ENCODE data around the gene RGL4.

Gene RGL4

DNA sequence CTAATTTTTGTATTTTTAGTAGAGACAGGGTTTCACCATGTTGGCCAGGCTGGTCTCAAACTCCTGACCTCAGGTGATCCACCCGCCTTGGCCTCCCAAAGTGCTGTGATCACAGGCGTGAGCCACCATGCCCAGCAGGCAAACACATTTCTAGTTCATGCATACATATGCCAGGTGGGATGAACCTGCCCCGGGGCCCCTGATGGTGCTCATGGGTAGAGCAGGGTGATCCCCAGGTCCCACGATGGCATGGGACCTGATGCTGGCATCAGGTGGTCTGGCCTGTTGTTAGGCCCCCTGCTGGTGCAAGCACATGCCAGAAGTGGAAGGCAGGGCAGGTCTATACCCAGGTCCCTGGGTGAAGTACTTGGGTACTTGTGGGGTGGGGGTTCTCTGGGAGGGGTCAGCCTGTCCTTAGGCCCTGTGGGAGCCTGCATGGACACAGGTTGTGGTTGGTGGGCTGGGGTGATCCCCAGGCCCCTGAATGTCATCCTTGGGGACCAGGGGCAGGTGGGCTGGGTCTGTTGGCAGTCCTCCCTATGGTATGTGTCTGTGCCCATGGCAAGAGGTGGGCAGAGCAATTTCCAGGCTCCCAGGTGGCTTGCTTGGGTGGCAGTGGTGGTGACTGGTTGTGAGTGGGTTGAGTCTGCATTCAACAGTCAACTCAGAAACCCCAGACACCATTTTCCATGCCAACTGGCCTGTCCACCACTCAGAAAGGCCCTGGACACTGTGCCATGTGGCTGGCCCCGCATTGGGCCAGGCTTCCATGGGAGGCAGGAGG is 9.6 kb upstream of the RGL4 start:
- DNase-seq = no peak

DNA sequence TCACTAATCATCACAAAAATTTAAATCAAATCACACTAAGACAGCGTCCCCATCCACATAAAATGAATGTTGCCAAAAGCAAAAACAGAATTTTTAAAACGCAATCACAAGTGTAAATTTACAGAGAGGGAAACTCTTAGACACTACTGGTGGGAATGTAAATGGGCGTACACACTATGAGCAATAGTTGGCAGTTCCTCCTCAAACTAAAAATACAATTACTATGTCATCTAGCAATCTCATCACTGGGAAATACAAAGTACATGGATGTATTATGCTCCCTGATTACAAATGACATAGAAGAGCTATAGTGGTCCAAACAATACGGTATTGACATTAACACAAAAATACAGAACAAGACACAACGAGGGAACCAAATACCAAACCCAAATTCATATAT is 8.7 kb upstream of the RGL4 start:
- no peak for DNase-seq

DNA sequence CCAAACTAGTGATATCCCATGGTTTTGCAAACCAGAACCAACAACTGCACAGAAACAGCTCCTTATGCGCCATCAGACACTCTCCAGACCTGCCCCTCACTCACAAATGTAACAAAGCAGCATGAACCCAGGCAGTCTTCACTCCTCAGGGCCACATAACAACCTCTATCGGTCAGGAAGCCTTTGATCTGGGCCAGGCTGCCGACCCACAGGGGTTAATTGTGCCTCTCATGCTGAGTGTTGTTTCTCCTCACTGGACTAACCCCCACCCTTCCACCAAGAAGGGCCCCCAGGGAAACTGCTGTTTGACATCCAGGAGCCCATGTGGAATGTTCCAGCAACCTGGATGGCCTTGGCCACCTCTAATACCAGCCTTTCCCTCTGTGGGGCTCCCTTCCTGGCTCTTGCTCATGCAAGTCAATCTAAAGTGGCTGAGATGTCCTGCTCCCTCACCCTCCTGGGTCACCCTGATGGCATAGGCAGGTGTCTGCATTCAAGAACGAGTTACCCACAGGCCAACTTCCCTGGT is 7.9 kb upstream of the RGL4 start:
- no peak for DNase-seq

DNA sequence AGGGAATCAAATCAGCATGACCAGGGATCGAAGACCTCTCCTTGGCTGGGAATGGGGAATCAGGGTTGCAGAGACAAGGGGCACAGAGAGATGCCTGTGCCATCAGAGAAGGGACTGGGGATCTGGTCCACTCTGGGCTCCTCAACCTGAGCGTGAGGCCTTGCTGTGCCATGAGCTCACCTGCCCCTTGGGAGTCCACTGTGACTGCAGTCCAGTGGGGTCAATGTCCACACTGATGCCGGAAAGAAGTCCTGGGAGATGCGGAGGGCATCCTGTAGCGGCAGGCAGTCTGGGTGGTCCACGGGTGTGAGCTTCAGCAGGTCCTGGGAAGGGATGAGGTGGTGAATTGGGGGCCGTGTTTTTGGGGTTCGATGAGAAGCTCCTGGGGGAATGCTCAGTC is 7.3 kb upstream of the RGL4 start:
- no peak for DNase-seq

DNA sequence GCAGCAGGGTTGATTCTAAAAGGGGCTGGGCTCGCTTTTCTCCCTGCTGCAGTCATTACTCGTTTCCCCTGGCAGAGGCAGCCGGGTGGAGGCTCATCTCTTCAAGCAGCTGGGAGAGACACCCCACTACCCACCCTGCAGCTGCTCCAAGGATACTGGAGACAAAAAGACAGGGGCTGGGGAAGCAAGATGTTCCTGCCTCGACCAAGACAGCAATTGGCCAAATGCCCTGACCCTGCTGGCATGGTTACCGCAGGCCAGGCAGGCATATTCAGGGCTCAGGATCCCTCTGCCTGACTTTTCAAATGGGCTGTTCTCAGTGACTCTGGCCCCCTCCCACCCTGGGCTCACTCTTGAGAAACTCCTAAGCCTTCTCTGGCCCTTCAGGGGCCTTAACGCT is 6.8 kb upstream of the RGL4 start:
- no peak for DNase-seq

DNA sequence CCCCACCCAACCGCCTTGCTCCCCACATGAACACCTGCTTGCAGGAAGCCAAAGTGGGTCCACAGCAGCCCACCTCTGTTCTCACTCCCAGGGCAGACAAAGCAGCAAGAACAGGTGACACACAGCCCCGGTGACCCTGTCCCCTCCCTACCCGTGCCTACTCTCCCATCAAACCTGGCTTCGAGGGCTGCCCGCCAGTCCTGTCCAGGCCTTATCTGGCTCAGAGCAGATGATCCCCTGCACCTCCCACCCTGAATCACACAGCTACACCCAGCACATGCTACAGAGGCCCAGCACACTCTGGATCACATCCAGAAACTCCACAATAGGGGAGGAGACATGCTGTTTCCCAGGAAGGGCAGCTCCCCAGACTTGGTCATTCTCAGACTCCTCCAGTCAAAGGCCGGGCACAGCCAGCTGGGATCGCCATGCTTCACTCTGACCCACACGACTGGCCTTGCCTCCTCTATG is 6.2 kb upstream of the RGL4 start:
- no peak for DNase-seq

DNA sequence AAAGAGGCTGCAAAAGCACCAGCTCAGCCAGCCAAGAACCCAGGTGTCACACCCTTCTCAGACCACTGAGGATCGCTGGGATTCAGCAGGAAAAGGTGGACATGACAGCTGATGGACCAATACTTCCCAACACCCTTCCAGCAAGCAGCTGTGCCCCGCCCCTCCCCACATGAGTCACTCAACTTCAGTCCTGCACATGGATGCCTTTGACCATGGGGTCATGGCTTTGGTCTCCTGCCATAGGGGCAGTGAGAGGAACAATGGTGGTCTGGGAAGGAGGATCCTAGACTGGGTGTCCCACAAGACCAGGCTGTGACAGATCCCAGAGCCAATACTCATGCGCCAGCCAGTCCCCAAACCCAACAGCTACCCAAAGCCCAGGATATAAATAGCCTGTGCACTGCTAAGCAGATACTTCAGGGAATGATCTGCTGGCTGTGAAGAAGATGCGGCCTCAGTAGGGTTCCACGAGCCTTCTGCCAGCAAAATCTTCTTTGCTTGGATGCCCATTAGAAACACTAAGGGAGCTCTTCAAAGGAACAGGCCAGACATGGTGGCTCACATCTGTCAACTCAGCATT is 5.5 kb upstream of the RGL4 start:
- DNase-seq = no peak

DNA sequence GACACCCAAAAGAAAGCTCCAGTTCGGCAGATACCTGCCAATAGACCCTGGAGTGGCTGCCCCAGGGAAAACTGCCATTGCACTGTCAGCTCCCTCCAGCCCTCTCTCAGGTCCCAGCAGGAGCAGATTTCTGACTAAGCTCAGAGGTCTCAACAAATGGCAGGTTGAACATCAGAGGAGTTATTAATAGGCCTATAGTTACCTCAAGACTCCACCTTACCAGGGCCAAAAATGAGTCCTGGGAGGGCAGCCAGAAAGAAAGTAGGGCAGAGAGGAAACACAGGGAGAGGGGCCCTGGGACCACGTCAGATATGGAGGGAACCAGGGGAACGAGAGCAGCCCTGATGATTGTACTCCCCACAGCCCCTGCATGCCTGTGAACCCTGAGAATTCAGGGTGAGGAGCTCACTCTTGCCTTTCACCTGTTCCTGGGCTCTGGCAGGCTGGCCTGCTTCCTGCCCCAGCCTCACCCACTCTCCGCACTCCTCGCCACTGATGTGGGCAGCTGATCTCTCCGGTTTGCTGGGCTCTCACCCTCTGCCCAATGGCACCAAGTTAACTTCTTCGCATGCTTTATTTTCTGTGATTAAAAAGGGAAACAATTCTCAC is 4.3 kb upstream of the RGL4 start:
- DNase-seq = no peak

DNA sequence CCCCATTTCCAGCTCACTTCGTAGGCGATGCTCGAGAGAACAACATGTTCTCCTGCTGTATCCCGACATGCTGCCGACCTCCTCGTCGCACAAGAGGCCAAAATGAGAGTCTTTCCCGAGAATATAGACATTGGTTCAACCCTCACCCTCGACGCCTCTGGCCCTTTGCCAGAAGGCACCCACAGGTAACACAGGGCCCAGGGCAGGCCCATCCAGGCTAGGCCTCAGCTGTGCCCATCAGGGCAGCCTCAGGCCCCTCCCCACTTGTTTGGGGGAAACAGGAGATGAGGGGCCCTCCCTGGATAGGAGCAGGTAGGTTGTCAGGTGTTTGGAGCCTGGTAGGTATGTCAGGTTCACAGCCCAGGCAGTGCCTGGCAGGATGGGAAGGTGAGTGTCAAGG is 2.7 kb upstream of the RGL4 start:
- DNase-seq = no peak

DNA sequence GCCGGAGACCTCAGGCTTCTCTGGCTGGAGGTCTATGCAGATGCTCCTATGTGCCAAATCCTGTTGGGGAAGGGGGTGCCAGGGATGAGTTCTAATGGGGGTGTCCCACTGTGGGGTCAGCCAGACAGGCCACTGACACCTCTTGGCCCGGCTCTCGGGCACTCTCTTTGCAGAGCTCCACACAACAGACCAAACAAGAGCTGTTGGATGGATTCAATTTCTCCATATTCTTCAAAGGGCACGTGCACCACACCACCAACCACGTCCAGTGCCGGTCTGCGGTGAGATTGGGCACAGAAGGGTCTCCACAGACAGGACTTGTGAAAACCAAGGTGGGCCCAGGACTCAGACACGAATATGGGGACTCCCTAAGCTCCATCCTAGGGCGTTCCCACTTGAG is 2.2 kb upstream of the RGL4 start:
- DNase-seq = no peak

DNA sequence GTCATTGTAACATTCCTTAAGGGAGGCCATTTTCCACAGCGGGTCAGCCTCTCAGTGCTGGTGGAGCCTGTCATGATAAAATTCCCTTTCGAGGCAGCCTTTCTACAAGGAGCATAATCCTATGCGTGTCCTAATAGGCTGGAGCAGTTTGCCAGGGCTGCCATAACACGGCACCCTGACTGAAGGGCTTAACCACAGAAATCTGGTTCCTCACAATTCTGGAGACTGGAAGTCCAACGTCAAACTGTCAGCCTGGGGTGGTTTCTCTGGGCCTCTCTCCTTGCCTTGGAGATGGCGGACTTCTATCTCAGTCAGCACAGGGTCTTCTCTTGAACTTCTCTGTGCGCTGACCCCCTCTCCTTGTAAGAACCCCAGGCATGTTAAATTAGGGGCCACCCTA is 1.4 kb upstream of the RGL4 start:
- no peak for DNase-seq

DNA sequence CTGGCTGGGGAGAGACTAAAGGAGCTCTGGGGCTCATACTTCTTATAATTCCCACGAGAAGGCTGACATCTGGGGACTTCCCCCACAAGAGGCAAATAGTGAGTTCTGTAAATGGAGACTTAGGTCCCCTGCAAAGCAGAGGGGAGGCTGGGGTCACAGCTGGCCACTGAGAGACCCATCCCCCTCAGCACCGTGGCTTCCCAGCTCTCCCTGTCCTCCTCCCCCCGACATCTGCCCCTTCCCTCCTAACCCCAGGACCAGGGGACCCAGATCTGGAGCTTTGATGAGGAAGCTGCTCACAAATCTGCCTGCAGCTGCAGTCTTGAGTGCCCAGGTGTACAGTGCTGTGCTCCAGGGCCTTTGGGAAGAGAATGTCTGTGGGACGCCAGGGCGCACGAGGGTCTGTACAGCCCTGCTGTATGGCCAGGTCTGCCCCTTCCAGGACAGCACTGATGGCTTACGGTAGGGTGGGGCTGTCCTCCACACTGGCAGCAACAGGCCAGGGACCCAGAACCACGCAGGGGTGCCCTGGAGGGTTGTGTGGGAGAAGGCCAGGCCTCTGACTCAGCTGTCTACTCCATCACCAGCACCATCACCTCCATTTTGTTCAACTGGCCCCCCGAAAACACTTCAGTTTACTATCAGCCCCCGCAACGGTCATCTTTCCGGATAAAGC is 1.1 kb downstream of the RGL4 start:
- DNase-seq = no peak

DNA sequence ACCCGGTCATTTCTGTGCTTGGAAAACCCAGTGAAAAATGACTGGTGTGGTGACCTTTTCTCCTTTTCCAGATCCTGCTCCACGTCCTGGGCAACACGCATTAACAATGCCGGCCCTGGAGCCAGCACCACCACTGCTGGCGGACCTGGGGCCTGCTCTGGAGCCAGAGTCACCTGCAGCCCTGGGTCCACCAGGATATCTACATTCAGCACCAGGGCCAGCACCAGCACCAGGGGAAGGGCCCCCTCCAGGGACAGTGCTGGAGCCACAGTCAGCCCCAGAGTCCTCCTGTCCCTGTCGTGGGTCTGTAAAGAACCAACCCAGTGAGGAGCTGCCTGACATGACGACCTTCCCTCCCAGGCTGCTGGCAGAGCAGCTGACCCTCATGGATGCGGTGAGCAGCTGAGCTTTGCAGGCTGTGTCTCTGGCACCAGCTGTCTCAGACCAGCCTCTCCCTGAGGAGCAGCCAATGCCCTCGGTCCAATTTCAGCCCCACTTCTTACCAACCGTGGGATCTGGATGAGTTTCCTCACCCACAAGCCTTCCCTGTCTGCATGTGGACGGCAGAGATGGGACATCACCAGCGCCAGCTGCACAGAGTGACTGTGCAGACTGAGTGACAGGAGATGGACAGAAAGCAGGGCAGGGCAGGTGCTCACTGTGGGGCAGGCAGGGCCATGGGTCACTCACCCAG is 1.9 kb downstream of the RGL4 start:
- DNase-seq = no peak

DNA sequence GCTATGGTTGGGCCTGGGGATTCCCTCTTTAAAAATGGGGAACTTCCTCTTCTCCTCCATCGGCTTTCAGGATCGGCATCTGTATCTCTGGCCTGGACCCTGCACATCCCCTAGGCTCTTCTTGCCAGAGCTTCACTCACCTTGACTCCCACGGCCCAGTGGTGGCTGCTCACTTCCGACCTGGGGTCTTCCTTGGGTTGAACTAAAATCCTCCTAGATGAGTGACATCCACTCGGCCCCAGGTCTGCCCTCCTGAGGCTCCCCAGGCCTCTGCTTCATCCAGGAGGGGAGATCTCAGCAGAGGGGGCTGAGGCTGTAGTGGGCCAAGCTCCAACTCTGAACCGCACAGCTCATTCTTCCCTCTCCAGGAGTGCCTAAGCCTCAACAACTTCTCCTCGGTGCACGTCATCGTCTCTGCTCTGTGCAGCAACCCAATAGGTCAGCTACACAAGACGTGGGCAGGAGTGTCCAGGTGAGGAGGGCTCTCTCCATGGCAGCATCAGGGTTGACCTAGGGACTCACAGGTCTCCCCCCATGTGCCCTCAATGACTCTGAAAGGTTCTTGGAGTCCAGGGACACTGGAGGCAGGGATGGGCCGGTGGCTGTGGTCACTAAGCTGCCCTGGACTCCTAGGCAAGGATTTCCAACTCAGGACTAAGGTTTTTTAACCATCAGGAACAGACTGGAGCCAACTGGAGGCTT is 3.3 kb downstream of the RGL4 start:
- DNase-seq = no peak

DNA sequence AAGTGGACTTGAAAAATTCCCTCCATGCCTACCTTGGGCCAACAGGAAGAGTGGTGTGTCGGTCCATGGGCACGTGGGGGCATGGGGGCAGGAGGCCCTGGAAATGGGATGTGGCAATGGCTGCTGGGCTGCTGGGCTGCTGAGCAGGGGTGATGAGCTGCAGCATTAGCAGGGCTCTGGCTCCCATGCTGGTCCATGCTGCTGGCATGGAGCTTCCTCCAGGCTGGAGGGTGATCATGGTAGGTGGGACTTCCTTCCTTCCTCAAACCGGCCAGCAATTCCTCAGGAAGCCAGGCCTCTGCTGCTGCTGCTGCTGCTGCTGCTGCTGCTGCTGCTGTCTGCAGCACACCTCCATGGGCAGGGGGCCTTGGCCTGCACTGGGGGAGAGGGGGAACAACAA is 4.3 kb downstream of the RGL4 start:
- no peak for DNase-seq

DNA sequence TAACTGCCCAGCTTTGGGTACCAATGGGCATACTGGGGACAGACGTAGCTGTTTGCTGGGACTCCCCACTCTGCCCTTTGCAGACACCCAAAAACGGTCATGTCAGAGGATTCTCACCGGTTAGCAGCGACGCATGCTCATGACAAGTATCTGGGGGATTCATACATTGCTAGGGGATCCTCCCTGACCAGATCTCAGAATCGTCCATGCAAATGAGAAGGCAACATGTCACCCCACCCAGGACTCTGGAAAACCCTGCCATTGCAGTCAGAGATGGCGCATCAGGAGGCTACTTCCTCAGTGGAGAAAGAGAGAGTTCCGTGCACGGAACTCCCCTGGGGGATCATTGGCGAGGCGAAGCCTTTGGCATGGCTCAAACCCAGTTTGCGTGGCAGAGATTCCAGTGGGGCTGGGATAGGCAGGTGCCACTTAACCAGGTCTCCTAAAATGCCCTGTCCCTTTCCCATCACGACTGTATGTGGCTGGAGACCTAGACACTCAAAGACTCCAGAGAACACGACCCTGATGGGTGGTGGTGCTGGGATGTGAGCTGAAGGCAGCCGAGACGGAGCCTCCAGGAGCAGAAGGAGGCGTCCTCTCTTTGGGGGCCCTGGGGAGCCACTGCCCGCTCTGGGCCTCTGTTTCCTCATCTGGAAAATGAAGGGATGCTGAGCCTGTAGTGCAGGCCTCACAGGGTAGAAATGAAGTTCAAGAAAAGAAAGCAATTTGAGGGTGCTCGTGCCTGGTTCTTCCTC is 4.9 kb downstream of the RGL4 start:
- no peak for DNase-seq

DNA sequence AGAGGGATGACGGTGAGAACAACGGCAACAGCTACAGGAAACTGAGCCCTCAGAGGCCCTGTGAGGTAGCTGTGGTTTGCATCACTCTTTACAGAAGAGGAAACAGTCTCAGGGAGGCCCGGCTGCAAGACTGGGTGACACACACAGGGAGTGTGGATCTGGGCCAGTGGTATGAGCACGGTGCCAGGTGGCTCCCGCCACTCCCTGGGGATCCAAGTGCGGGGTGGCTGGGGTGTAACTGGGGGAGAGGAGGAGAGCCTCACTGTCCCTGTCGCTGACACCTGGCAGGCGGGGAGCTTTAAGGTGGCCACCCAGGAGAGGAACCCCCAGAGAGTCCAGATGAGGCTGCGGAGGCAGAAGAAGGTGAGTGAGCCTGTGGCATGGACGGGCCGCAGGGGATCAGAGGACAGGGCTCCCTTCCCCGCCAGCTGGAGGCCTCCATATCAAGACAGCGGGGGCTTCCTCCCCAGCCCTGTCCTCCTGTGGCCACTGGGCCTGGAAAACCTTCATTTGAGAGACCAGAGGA is 5.6 kb downstream of the RGL4 start:
- DNase-seq = no peak

DNA sequence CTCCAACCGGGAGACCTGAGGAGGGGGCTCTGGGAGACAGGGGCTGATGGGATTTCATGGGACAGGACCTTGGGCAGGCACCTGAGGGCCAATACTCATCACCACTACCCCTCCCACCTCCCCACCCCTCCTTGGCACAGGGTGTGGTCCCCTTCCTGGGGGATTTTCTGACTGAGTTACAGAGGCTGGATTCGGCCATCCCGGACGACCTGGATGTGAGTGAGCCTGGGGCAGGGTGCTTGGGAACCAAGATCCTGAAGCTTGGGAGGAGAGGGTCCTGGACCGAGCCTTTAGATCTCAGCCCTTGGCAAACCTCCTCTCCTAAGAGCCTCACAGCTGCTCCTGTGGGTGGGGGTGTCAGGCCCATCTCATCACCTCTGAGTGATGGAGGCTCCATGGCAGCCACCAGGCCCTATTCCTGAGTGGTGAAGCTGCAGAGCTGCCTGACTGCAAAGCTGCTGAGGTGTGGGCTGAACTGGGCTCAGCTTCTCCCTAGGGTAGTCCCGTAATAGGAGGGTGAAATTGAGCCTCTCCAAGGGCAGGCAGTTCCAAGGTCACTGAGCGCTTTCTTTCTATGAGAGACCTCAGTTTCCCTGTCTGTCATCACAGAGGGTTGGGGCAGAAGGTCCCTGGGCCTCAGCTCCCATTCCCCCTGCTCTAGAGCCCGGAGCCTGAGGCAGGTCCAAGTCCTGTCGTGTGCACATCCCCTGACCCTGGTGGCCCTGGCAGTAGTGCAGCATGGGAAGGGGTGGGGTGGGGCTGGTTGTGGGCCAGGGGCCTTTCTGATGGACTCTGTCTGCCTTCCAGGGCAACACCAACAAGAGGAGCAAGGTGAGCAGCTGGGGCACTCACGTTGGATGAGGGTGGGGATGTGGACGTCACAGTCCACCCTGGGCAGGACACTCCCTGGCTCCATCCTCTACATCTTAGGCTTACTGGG is 6.5 kb downstream of the RGL4 start:
- no peak for DNase-seq

DNA sequence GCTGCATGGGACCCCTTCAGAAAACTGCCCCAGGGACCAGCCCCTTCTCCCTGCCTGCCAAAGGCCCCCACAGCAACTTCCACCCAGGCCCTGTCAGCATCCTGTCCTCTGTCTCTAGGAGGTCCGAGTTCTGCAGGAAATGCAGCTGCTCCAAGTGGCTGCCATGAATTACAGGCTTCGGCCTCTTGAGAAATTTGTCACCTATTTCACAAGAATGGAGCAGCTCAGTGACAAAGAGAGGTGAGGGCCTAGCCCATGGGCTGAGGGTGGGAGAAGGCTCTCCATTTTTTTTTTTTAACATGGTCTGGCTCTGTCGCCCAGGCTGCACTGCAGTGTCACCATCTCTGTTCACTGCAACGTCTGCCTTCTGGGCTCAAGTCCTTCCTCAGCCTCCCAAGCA is 7.3 kb downstream of the RGL4 start:
- DNase-seq = no peak

DNA sequence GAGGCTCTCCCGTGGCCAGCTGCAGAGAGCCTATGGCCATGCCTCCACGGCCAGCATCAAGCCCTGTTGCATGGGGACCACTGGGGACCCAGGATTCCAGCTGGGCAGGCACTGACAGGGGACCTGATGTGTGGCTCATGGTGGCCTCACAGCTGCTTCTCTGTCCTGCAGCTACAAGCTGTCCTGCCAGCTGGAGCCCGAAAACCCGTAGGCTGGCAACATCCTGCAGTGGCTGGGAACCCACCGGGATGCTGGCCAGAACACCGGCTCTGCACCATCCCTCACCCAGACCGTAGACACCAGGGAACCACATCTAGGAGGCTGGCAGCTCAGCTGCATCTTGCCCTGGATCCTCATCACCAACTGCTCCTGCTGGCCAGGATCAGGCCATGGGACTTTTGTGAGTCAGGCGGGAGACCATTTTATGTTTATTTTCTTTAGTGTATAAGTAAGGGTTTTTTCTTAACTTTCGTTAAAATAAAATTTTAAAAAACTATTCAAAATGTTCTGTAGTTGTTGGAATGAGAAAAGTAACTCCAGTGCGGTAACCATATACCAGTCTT is 7.9 kb downstream of the RGL4 start:
- DNase-seq = no peak

Measured in NCI-H82 (cell line).